H1 (cell line): ENCODE data around the gene GPR25. TPM values are rescaled to one million over a fixed set of nuclear protein-coding genes. Genes with fewer than 3 reads are reported as not detected.

ENCODE experiments used
- polyA plus RNA-seq, 7 experiments: library from polyadenylated mRNA; depleted of rRNA in 3 of 7; stranded (reverse) in 5 of 7; unstranded in 2 of 7; fragments of >200 nt in 5 of 7; fragments of 200-250 nt in 2 of 7; gene quantifications; 1 replicate in 5 of 7; 2 replicates in 1 of 7; 4 replicates in 1 of 7; pipeline versions ENCODE4 v1.2.1 to v1.2.3, GENCODE V29; 2011 to 2013; ENCODE audit warnings: missing spikeins in 2 of 7, mixed read lengths in 2 of 7
- total RNA-seq: library from RNA; stranded (reverse); fragmentation: NEBNext Ultra II Directional; extraction: Animal tissue kit (Norgen Biotek cat#: 25700); gene quantifications from 2 replicates; pipeline ENCODE4 v1.2.1, GENCODE V29; 2021

Gene GPR25
- total and polyA plus RNA-seq, 2 of the 8 experiments (the other 6 are each of a cell fraction or from before 2014, with no cell fraction given), result not detected

Other genes starting within 250 kb of the GPR25 start
- 17.7 and 19.4 TPM in 2 replicates for gene DDX59, start 203.1 kb upstream of the GPR25 start, total RNA-seq
- 5.0 and 8.3 TPM in 2 replicates for gene DDX59, start 203.1 kb upstream of the GPR25 start, polyA plus RNA-seq (2011; rRNA removed)
- 27.6 and 28.9 TPM in 2 replicates for gene CAMSAP2, start 134.1 kb upstream of the GPR25 start, total RNA-seq
- 2.2 and 4.2 TPM in 2 replicates for gene CAMSAP2, start 134.1 kb upstream of the GPR25 start, polyA plus RNA-seq (2011; rRNA removed)
- gene INAVA, start 21.9 kb downstream of the GPR25 start, total RNA-seq, result 43.4 and 46.8 TPM in 2 replicates
- gene INAVA, start 21.9 kb downstream of the GPR25 start, polyA plus RNA-seq (2011; rRNA removed), result 49.3 and 77.0 TPM in 2 replicates
- 26.5 and 27.2 TPM in 2 replicates for gene KIF21B, start 150.7 kb downstream of the GPR25 start, total RNA-seq
- gene KIF21B, start 150.7 kb downstream of the GPR25 start, polyA plus RNA-seq (2011; rRNA removed), result 10.8 and 20.1 TPM in 2 replicates
- gene CACNA1S, start 239.4 kb downstream of the GPR25 start, total RNA-seq, result not detected in 2 replicates
- gene CACNA1S, start 239.4 kb downstream of the GPR25 start, polyA plus RNA-seq (2011; rRNA removed), result 0.06 and 0.08 TPM in 2 replicates